GM12865 (cell line): ENCODE data around the gene COL18A1.
A peak's percentile ranks its signal among the peaks of the same experiment; 100 is the strongest.

Experiments used
- DNase-seq: peaks from one replicate; pipeline ENCODE4 v3.0.0; 2010; ENCODE audit warnings: low read depth
- H3K4me3 ChIP-seq: 2 replicates; pipeline ENCODE4 v1.5.1; 2011; ENCODE audit warnings: mild to moderate bottlenecking, low read depth, low read length, control low read depth
- CTCF ChIP-seq: IDR thresholded peaks from 2 replicates; pipeline ENCODE4 v1.5.1; 2011; ENCODE audit warnings: low read length, control low read depth, low read depth, inconsistent platforms; ENCODE audit not compliant: insufficient read depth; ENCODE audit errors: missing control alignments

The COL18A1 gene

GRCh38 chr21:45363921-45364467 is 41.0 kb upstream of the COL18A1 start:
- no peak overlapping the region for H3K4me3 ChIP-seq
- DNase-seq, result peak; percentile 46

GRCh38 chr21:45364468-45365185 is 40.3 kb upstream of the COL18A1 start:
- TF ChIP-seq CTCF, result no peak
- DNase-seq, result no peak
- no peak overlapping the region for H3K4me3 ChIP-seq

More at GRCh38 chr21:45363921-45364467, 41.0 kb upstream of the COL18A1 start:
- TF ChIP-seq CTCF, result no peak

GRCh38 chr21:45365186-45365607 is 39.8 kb upstream of the COL18A1 start:
- no peak for DNase-seq
- no peak for TF ChIP-seq CTCF
- H3K4me3 ChIP-seq, result no peak overlapping the region

- DNase-seq, result no peak
- no peak for TF ChIP-seq CTCF
- no peak overlapping the region for H3K4me3 ChIP-seq
These were observed 39.2 kb upstream of the COL18A1 start for GRCh38 chr21:45365608-45366241.

- no peak overlapping the region for H3K4me3 ChIP-seq
- DNase-seq, result no peak
These were observed 38.5 kb upstream of the COL18A1 start for GRCh38 chr21:45366476-45366875.

GRCh38 chr21:45366931-45367401 is 38.0 kb upstream of the COL18A1 start:
- H3K4me3 ChIP-seq, result no peak overlapping the region
- no peak for TF ChIP-seq CTCF
- DNase-seq, result no peak

More at GRCh38 chr21:45366476-45366875, 38.5 kb upstream of the COL18A1 start:
- TF ChIP-seq CTCF, result no peak
